Measurements from ENCODE around the gene TSG101. TPM values are rescaled to one million over a fixed set of nuclear protein-coding genes. Genes with fewer than 3 reads are reported as not detected.

The TSG101 gene
- total RNA-seq, 1 donor from 2014 or later: 45.7 TPM

GRCh38 chr11:18466402-18466801 is 60.3 kb downstream of the TSG101 start:
- DNase-seq (ENCODE audit: low spot score in 2 of 2, unreplicated experiment in 2 of 2): no peak
- no peak overlapping the region for H3K4me3 Mint-ChIP-seq
- H3K27me3 Mint-ChIP-seq (ENCODE audit: low read depth): no peaks in the 10 kb centered on the region
- no peaks in the 10 kb centered on the region for H3K4me1 Mint-ChIP-seq
- TF ChIP-seq CTCF (IDR thresholded peaks at IDR 0.05; ENCODE audit: unreplicated experiment): no peak
- H3K27ac Mint-ChIP-seq: no peak overlapping the region
- no peaks in the 10 kb centered on the region for H3K9me3 Mint-ChIP-seq
- H3K36me3 Mint-ChIP-seq: no peaks in the 10 kb centered on the region

DNA sequence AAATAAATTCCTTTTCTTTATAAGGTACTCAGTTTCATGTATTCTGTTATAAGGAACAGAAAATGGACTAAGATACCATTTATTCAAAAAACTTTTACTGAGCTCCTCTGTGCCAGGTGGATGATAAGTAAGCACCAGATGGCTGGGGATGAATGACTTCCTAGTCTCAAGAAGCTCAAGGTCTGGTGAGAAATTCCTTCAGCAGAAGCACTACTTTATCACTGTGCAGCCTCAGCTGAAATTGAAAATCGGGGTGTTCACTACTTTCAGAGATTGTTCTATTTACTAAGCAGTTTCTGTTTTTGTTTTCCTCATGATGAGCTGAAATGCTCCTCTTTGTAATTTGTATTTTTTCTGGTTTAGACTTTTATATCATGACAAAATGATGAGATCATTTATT is 63.3 kb downstream of the TSG101 start:
- Mint-ChIP-seq H3K36me3 (no peaks in the 10 kb centered on the region), H3K9me3 (no peaks in the 10 kb centered on the region), H3K27ac (no peak overlapping the region), H3K27me3 (ENCODE audit: low read depth) (no peaks in the 10 kb centered on the region), H3K4me3 (no peak overlapping the region), H3K4me1 (peaks cover 6% of the 10 kb centered on the region)
- no peak for DNase-seq (ENCODE audit: low spot score in 2 of 2, unreplicated experiment in 2 of 2)
- TF ChIP-seq CTCF (IDR thresholded peaks at IDR 0.05; ENCODE audit: unreplicated experiment): no peak

GRCh38 chr11:18461909-18462308 is 64.8 kb downstream of the TSG101 start:
- Mint-ChIP-seq H3K4me3 (no peak overlapping the region), H3K27me3 (ENCODE audit: low read depth) (no peaks in the 10 kb centered on the region), H3K4me1 (peaks cover 11% of the 10 kb centered on the region), H3K36me3 (no peaks in the 10 kb centered on the region), H3K27ac (no peak overlapping the region), H3K9me3 (no peaks in the 10 kb centered on the region)
- no peak for TF ChIP-seq CTCF (IDR thresholded peaks at IDR 0.05; ENCODE audit: unreplicated experiment)
- no peak for DNase-seq (ENCODE audit: low spot score in 2 of 2, unreplicated experiment in 2 of 2)

DNA sequence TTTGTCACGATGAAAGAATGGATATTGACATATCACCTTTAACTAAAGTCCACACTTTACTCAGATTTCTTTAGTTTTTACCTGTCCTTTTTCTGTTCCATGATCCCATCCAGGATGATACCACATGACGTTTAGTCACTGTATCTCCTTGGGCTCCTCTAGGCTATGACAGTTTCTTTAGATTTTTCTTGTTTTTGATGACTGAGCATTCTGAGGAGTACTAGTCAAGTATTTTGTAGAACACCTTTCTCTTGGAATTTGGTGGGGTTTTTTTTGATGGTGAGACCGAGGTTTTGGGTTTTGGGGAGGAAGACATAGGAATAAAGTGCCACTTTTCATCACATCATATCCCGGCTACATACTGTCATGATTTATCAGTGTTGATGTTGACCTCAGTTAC is 67.1 kb downstream of the TSG101 start:
- Mint-ChIP-seq H3K4me3 (no peak overlapping the region), H3K4me1 (peaks cover 11% of the 10 kb centered on the region), H3K9me3 (no peaks in the 10 kb centered on the region), H3K27ac (no peak overlapping the region), H3K27me3 (ENCODE audit: low read depth) (no peaks in the 10 kb centered on the region), H3K36me3 (no peaks in the 10 kb centered on the region)
- DNase-seq (ENCODE audit: low spot score in 2 of 2, unreplicated experiment in 2 of 2): no peak
- TF ChIP-seq CTCF (IDR thresholded peaks at IDR 0.05; ENCODE audit: unreplicated experiment): no peak

DNA sequence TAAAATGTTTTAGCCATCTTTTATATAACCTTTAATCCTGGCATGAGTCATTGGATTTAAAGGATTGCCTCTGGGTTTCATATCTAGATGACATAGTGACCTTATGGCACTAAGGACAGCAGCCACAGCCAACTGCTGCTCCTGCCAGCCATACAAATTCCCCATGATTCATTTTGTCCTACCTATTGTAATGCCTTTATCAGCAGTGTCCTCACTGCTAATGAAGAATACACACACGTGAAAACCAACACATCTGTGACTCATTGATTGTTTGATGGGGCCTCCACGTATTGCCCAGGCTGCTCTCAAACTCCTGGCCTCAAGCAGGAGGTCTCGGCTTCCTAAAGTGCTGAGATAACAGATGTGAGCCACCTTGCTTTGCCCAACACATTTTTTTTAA is 69.3 kb downstream of the TSG101 start:
- Mint-ChIP-seq H3K4me3 (no peak overlapping the region), H3K27me3 (ENCODE audit: low read depth) (no peaks in the 10 kb centered on the region), H3K4me1 (peaks cover 11% of the 10 kb centered on the region), H3K27ac (no peak overlapping the region), H3K9me3 (no peaks in the 10 kb centered on the region), H3K36me3 (no peaks in the 10 kb centered on the region)
- TF ChIP-seq CTCF (IDR thresholded peaks at IDR 0.05; ENCODE audit: unreplicated experiment): no peak
- DNase-seq (ENCODE audit: low spot score in 2 of 2, unreplicated experiment in 2 of 2): no peak
